HepG2 (cell line): ENCODE data around the gene CNBD2. TPM values are rescaled to one million over a fixed set of nuclear protein-coding genes. Genes with fewer than 3 reads are reported as not detected.

Experiments
- CEBPG ChIP-seq: IDR thresholded peaks from 2 replicates; pipeline ENCODE4 v1.6.1; 2016
- HOXA9 ChIP-seq: sonication (generic); formaldehyde crosslinking; IDR thresholded peaks from 2 replicates; pipeline ENCODE4 v1.8.1; 2022; ENCODE audit warnings: missing genetic modification reagents, mild to moderate bottlenecking, moderate library complexity, borderline replicate concordance
- KDM4B ChIP-seq: sonication (generic); formaldehyde crosslinking; IDR thresholded peaks from 2 replicates; pipeline ENCODE4 v1.4.0; 2020; ENCODE audit warnings: missing genetic modification reagents
- POLR2G ChIP-seq: fragments of 200-400 bp; formaldehyde crosslinking; IDR thresholded peaks from 2 replicates; pipeline ENCODE4 v1.6.1; 2018; ENCODE audit warnings: mild to moderate bottlenecking, low read depth, low read length, moderate library complexity
- RAD51 ChIP-seq: fragments of 450-650 bp; IDR thresholded peaks from 2 replicates; pipeline ENCODE4 v1.6.1; 2016; ENCODE audit warnings: borderline replicate concordance
- SATB2 ChIP-seq: sonication (generic); formaldehyde crosslinking; IDR thresholded peaks from 2 replicates; pipeline ENCODE4 v1.5.0; 2020; ENCODE audit warnings: missing genetic modification reagents
- SNRNP70 ChIP-seq: fragments of 200-400 bp; formaldehyde crosslinking; IDR thresholded peaks from 2 replicates; pipeline ENCODE4 v1.6.1; 2017; ENCODE audit warnings: mild to moderate bottlenecking, low read depth, low read length, moderate library complexity
- SP5 ChIP-seq: IDR thresholded peaks from 2 replicates; pipeline ENCODE4 v1.6.1; 2016; ENCODE audit warnings: low read depth, borderline replicate concordance
- WIZ ChIP-seq: sonication (generic); formaldehyde crosslinking; IDR thresholded peaks from 2 replicates; pipeline ENCODE4 v1.5.1; 2020; ENCODE audit warnings: mild to moderate bottlenecking, missing genetic modification reagents
- YEATS4 ChIP-seq: sonication (generic); formaldehyde crosslinking; IDR thresholded peaks from 2 replicates; pipeline ENCODE4 v1.4.0; 2020; ENCODE audit warnings: missing genetic modification reagents, borderline replicate concordance
- ZNF234 ChIP-seq: sonication (generic); formaldehyde crosslinking; conservative IDR thresholded peaks from 2 replicates; pipeline ENCODE4 v1.5.1; 2020; ENCODE audit warnings: mild to moderate bottlenecking, missing genetic modification reagents
- ZNF33A ChIP-seq: sonication (generic); formaldehyde crosslinking; IDR thresholded peaks from 2 replicates; pipeline ENCODE4 v1.5.1; 2020; ENCODE audit warnings: missing genetic modification reagents, mild to moderate bottlenecking, moderate library complexity, borderline replicate concordance
- ZNF430 ChIP-seq: sonication (generic); formaldehyde crosslinking; IDR thresholded peaks from 2 replicates; pipeline ENCODE4 v1.9.0; 2021; ENCODE audit warnings: mild to moderate bottlenecking, missing genetic modification reagents
- ZNF451 ChIP-seq: sonication (generic); formaldehyde crosslinking; IDR thresholded peaks from 2 replicates; pipeline ENCODE4 v1.5.0; 2020; ENCODE audit warnings: mild to moderate bottlenecking, missing genetic modification reagents
- ZNF468 ChIP-seq: sonication (generic); formaldehyde crosslinking; IDR thresholded peaks from 2 replicates; pipeline ENCODE4 v1.8.0; 2022; ENCODE audit warnings: mild to moderate bottlenecking, moderate library complexity, missing genetic modification reagents
- ZNF598 ChIP-seq: sonication (generic); formaldehyde crosslinking; IDR thresholded peaks from 2 replicates; pipeline ENCODE4 v1.5.1; 2020; ENCODE audit warnings: mild to moderate bottlenecking, missing genetic modification reagents, borderline replicate concordance
- polyA plus RNA-seq, 8 experiments: library from polyadenylated mRNA; depleted of rRNA in 3 of 8; stranded (reverse) in 7 of 8; unstranded in 1 of 8; fragments of >200 nt; fragmentation: Illumina TruSeq in 4 of 8; extraction: Trizol in 4 of 8; gene quantifications; 2 replicates each; pipeline versions ENCODE4 v1.2.1 to v1.2.3, GENCODE V29; 2011 to 2016; ENCODE audit warnings: low read depth in 4 of 8, missing spikeins in 1 of 8, mixed read lengths in 1 of 8; ENCODE audit not compliant: insufficient read depth in 1 of 8
- total RNA-seq, 5 experiments: library from RNA; depleted of rRNA; stranded (reverse); fragments of >200 nt; fragmentation: Illumina TruSeq; extraction: Trizol; gene quantifications; 2 replicates each; pipeline ENCODE4 v1.2.3, GENCODE V29; 2016; ENCODE audit warnings: low read depth in 1 of 5
- TF ChIP-seq, protein P1 (sequence below): sonication (generic); formaldehyde crosslinking; IDR thresholded peaks from 2 replicates; pipeline ENCODE4 v1.4.0; 2020; ENCODE audit warnings: missing genetic modification reagents, borderline replicate concordance
- TF ChIP-seq, protein P2 (sequence below): IDR thresholded peaks from 2 replicates; pipeline ENCODE4 v1.6.1; 2016
- TF ChIP-seq, protein P3 (sequence below): sonication (generic); formaldehyde crosslinking; IDR thresholded peaks from 2 replicates; pipeline ENCODE4 v1.4.0; 2020; ENCODE audit warnings: missing genetic modification reagents
- TF ChIP-seq, protein P4 (sequence below): sonication (generic); formaldehyde crosslinking; IDR thresholded peaks from 2 replicates; pipeline ENCODE4 v1.4.0; 2020; ENCODE audit warnings: mild to moderate bottlenecking, missing genetic modification reagents

Gene CNBD2
- total and polyA plus RNA-seq, 2 of the 13 experiments (the other 11 are each of a cell fraction or from before 2014, with no cell fraction given): 12.4 to 22.8 TPM

DNA sequence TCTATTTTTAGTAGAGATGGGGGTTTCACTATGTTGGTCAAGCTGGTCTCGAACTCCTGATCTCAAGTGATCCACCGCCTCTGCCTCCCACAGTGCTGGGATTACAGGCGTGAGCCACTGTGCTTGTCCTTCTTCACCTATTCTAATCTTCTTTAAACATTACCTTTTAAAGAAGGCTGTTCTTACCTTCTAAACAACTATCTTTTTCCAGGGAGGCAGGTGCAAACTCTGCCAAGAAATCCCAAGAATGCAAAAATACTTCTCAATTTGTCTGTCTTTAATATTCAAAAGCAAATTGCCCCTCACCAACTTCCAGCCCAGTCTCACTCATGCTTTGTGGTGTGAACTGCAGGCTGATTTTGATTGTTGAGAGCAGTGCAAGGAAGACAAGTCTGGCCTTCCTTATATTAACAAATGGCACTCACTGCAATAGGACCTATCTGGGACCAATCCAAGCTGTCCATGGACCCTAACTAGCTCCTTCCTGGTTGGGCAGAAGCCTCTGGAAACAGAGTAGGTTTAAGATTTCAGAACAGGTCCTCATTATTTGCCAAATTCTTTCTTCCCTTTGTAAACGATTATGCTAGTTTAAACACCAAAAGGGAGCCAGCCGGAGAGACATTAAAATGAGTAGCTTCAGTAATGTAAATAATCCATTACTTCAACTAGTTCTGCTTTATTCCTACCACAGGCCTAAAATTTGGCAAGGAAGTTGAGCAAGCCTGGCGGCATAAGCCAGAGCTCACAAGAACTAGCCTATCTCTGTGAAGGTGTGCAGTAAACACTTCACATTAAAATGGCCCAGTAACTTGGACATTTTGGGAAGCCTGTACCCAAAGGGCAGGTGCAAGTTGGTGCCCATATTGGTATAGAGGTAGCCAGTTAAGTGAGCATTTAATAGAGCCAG, 15.7 kb upstream of the CNBD2 start (continued):
- TF ChIP-seq ZNF234 (CRISPR knock-in tag) (no peak), SNRNP70 (no peak), WIZ (CRISPR knock-in tag) (no peak), ZNF598 (no peak), KDM4B (CRISPR knock-in tag) (peak; percentile 37; the same call in 1 of the 2 replicates), ZNF33A (CRISPR knock-in tag) (no peak), SP5 (CRISPR knock-in tag) (no peak), HOXA9 (no peak), ZNF468 (CRISPR knock-in tag) (0 out of 2 replicates have a peak, but pooled peaks have one; percentile 23), CEBPG (peak; percentile 25; the same call in 1 of the 2 replicates), POLR2G (peak; percentile 56), YEATS4 (CRISPR knock-in tag) (no peak), ZNF451 (no peak), RAD51 (no peak), ZNF430 (CRISPR knock-in tag) (peak; percentile 35; the same call in 1 of the 2 replicates), SATB2 (CRISPR knock-in tag) (no peak)
- TF ChIP-seq, protein P1, sequence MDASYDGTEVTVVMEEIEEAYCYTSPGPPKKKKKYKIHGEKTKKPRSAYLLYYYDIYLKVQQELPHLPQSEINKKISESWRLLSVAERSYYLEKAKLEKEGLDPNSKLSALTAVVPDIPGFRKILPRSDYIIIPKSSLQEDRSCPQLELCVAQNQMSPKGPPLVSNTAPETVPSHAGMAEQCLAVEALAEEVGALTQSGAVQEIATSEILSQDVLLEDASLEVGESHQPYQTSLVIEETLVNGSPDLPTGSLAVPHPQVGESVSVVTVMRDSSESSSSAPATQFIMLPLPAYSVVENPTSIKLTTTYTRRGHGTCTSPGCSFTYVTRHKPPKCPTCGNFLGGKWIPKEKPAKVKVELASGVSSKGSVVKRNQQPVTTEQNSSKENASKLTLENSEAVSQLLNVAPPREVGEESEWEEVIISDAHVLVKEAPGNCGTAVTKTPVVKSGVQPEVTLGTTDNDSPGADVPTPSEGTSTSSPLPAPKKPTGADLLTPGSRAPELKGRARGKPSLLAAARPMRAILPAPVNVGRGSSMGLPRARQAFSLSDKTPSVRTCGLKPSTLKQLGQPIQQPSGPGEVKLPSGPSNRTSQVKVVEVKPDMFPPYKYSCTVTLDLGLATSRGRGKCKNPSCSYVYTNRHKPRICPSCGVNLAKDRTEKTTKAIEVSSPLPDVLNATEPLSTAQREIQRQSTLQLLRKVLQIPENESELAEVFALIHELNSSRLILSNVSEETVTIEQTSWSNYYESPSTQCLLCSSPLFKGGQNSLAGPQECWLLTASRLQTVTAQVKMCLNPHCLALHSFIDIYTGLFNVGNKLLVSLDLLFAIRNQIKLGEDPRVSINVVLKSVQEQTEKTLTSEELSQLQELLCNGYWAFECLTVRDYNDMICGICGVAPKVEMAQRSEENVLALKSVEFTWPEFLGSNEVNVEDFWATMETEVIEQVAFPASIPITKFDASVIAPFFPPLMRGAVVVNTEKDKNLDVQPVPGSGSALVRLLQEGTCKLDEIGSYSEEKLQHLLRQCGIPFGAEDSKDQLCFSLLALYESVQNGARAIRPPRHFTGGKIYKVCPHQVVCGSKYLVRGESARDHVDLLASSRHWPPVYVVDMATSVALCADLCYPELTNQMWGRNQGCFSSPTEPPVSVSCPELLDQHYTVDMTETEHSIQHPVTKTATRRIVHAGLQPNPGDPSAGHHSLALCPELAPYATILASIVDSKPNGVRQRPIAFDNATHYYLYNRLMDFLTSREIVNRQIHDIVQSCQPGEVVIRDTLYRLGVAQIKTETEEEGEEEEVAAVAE: peak; percentile 32
- TF ChIP-seq, protein P2, sequence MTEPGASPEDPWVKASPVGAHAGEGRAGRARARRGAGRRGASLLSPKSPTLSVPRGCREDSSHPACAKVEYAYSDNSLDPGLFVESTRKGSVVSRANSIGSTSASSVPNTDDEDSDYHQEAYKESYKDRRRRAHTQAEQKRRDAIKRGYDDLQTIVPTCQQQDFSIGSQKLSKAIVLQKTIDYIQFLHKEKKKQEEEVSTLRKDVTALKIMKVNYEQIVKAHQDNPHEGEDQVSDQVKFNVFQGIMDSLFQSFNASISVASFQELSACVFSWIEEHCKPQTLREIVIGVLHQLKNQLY (CRISPR knock-in tag): no peak
- TF ChIP-seq, protein P3, sequence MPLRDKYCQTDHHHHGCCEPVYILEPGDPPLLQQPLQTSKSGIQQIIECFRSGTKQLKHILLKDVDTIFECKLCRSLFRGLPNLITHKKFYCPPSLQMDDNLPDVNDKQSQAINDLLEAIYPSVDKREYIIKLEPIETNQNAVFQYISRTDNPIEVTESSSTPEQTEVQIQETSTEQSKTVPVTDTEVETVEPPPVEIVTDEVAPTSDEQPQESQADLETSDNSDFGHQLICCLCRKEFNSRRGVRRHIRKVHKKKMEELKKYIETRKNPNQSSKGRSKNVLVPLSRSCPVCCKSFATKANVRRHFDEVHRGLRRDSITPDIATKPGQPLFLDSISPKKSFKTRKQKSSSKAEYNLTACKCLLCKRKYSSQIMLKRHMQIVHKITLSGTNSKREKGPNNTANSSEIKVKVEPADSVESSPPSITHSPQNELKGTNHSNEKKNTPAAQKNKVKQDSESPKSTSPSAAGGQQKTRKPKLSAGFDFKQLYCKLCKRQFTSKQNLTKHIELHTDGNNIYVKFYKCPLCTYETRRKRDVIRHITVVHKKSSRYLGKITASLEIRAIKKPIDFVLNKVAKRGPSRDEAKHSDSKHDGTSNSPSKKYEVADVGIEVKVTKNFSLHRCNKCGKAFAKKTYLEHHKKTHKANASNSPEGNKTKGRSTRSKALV (CRISPR knock-in tag): 0 out of 2 replicates have a peak, but pooled peaks have one; percentile 37
- TF ChIP-seq, protein P4, sequence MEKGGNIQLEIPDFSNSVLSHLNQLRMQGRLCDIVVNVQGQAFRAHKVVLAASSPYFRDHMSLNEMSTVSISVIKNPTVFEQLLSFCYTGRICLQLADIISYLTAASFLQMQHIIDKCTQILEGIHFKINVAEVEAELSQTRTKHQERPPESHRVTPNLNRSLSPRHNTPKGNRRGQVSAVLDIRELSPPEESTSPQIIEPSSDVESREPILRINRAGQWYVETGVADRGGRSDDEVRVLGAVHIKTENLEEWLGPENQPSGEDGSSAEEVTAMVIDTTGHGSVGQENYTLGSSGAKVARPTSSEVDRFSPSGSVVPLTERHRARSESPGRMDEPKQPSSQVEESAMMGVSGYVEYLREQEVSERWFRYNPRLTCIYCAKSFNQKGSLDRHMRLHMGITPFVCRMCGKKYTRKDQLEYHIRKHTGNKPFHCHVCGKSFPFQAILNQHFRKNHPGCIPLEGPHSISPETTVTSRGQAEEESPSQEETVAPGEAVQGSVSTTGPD (CRISPR knock-in tag): peak; percentile 24; the same call in 1 of the 2 replicates
